Mesenteric fat pad (tissue), 1 donor: Measurements from ENCODE around the gene PCDHGB5. TPM values are rescaled to one million over a fixed set of nuclear protein-coding genes. Genes with fewer than 3 reads are reported as not detected.
"Not testable (repeated sequence)": the region's sequence is repeated elsewhere in the genome, so short reads cannot be mapped to it uniquely, and the experiment has no call there.

Source experiments
- DNase-seq: peaks from one replicate; pipeline ENCODE4 v3.0.0-alpha.2; 2020; ENCODE audit warnings: low spot score
- total RNA-seq: library from RNA; stranded (reverse); fragmentation: NEBNext Ultra II Directional; extraction: Animal tissue kit (Norgen Biotek cat#: 25700); gene quantifications from one replicate; pipeline ENCODE4 v1.2.1, GENCODE V29; 2021
- donor health status: DM: yes; HTN: yes; CAD: no.

The PCDHGB5 gene
- total RNA-seq, 1 donor from 2014 or later: 5.9 TPM

GRCh38 chr5:141375444-141376155 lies 22.1 kb upstream of the PCDHGB5 start:
- DNase-seq: peak; percentile 72

DNA sequence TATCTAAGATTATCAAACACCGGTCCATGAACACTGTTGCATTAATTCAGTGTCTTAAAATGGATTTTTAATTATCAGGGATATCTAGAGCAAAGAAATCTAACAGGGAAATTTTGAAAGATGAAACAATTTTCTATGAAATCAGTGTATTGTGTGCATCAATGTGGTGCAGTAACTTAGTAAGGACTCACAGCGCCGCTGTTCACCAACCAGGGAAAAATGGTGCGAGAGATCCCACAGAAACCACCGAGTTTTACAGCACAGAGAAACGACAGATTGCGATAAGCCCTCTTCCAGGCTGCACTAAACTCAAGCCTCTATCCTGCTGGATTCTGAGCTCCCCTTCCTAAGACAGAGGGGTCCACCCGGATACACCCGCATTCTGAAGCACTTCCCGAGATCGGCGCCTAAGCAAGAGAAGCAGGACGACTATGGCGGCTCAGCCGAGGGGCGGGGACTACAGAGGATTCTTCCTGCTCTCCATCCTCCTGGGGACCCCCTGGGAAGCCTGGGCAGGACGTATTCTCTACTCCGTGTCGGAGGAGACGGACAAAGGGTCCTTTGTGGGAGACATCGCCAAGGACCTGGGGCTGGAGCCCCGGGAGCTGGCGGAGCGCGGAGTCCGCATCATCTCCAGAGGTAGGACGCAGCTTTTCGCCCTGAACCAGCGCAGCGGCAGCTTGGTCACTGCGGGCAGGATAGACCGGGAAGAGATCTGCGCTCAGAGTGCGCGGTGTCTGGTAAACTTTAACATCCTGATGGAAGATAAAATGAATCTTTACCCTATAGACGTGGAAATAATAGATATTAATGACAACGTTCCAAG lies 15.1 kb upstream of the PCDHGB5 start, which contains the start of gene PCDHGA7:
Gene PCDHGA7, plus strand, starts transcription at position 274 of the 826 bp plus-strand sequence. Its CDS starts 158 bp downstream, at position 432.
- no peak for DNase-seq

DNA sequence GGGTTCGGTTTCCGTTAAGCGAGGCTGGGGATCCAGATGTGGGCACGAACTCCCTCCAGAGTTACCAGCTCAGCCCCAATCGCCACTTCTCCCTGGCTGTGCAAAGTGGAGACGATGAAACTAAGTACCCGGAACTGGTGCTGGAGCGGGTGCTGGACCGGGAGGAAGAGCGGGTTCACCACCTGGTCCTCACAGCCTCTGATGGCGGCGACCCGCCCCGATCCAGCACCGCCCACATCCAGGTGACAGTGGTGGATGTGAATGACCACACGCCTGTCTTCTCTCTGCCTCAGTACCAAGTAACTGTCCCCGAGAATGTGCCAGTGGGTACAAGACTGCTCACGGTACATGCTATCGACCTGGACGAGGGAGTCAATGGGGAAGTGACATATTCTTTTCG lies 14.4 kb upstream of the PCDHGB5 start:
- no peak for DNase-seq

- no peak for DNase-seq
These were observed 13.1 kb upstream of the PCDHGB5 start for GRCh38 chr5:141384471-141385267.

GRCh38 chr5:141387557-141388311 lies 10.0 kb upstream of the PCDHGB5 start, which contains the start of gene PCDHGB4:
Gene PCDHGB4, plus strand, starts transcription at chr5:141387698. Its CDS starts 187 bp downstream, at chr5:141387885.
- DNase-seq: not testable (repeated sequence)

GRCh38 chr5:141388661-141389060 lies 9.1 kb upstream of the PCDHGB5 start:
- no peak for DNase-seq

DNA sequence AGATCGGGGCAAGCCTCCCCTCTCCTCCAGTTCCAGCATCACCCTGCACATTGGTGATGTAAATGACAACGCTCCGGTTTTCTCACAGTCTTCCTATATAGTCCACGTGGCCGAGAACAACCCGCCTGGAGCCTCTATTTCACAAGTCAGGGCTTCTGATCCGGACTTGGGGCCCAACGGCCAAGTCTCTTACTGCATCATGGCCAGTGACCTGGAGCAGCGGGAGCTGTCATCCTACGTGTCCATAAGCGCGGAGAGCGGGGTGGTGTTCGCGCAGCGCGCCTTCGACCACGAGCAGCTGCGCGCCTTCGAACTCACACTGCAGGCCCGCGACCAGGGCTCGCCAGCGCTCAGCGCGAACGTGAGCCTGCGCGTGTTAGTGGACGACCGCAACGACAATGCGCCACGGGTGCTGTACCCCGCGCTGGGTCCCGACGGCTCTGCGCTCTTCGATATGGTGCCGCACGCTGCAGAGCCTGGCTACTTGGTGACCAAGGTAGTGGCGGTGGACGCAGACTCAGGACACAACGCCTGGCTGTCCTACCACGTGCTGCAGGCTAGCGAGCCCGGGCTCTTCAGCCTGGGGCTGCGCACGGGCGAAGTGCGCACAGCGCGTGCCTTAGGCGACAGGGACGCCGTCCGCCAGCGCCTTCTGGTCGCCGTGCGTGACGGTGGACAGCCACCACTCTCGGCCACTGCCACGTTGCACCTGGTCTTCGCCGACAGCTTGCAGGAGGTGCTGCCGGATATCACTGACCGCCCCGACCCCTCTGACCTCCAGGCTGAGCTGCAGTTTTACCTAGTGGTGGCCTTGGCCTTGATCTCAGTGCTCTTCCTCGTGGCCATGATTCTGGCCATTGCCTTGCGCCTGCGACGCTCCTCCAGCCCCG lies 8.3 kb upstream of the PCDHGB5 start:
- DNase-seq: no peak

GRCh38 chr5:141392429-141393198 lies 5.1 kb upstream of the PCDHGB5 start, which contains the start of gene PCDHGA8:
Gene PCDHGA8, plus strand, starts transcription at chr5:141392633. Its CDS starts 181 bp downstream, at chr5:141392814.
- no peak for DNase-seq

DNA sequence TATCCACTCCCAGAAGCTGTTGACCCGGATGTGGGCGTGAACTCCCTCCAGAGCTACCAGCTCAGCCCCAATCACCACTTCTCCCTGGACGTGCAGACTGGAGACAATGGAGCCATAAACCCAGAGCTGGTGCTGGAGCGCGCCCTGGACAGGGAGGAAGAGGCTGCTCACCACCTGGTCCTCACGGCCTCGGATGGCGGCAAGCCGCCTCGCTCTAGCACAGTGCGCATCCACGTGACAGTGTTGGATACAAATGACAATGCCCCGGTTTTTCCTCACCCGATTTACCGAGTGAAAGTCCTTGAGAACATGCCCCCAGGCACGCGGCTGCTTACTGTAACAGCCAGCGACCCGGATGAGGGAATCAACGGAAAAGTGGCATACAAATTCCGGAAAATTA lies 4.5 kb upstream of the PCDHGB5 start:
- DNase-seq: no peak

GRCh38 chr5:141394401-141395187 lies 3.2 kb upstream of the PCDHGB5 start:
- DNase-seq: not testable (repeated sequence)

DNA sequence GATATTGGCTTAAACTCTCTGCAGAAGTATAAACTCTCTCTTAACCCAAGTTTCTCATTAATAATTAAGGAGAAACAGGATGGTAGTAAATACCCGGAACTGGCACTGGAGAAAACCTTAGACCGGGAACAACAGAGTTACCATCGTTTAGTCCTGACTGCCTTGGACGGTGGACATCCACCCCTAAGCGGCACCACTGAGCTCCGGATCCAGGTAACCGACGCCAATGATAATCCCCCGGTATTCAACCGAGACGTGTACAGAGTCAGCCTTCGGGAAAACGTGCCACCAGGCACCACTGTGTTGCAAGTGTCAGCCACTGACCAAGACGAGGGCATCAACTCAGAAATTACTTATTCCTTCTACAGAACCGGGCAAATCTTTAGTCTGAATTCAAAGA lies 861 bp downstream of the PCDHGB5 start:
- no peak for DNase-seq

DNA sequence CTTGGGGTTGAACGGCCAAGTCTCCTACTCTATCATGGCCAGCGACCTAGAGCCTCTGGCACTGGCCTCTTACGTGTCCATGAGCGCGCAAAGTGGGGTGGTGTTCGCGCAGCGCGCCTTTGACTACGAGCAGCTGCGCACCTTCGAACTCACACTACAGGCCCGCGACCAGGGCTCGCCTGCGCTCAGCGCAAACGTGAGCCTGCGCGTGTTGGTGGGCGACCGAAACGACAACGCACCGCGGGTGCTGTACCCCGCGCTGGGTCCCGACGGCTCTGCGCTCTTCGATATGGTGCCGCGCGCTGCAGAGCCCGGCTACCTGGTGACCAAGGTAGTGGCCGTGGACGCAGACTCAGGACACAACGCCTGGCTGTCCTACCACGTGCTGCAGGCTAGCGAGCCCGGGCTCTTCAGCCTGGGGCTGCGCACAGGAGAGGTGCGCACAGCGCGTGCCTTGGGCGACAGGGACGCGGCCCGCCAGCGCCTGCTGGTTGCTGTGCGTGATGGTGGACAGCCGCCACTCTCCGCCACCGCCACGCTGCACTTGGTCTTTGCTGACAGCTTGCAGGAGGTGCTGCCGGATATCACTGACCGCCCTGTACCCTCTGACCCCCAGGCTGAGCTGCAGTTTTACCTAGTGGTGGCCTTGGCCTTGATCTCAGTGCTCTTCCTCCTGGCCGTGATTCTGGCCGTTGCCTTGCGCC lies 2.0 kb downstream of the PCDHGB5 start:
- no peak for DNase-seq

GRCh38 chr5:141402553-141403243 lies 5.0 kb downstream of the PCDHGB5 start, which contains the start of gene PCDHGA9:
Gene PCDHGA9, plus strand, starts transcription at chr5:141402778. Its CDS starts 175 bp downstream, at chr5:141402953.
- DNase-seq: no peak

DNA sequence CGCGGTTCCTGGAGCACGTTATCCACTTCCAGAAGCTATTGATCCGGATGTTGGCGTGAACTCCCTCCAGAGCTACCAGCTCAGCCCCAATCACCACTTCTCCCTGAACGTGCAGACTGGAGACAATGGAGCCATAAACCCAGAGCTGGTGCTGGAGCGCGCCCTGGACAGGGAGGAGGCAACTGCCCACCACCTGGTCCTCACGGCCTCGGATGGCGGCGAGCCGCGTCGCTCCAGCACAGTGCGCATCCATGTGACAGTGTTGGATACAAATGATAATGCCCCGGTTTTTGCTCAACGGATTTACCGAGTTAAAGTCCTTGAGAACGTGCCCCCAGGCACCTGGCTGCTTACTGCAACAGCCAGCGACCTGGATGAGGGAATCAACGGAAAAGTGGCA lies 5.6 kb downstream of the PCDHGB5 start:
- DNase-seq: no peak

GRCh38 chr5:141407790-141408505 lies 10.2 kb downstream of the PCDHGB5 start, which contains the start of gene PCDHGB6:
Gene PCDHGB6, plus strand, starts transcription at chr5:141408021. Its CDS starts 182 bp downstream, at chr5:141408203.
- DNase-seq: peak; percentile 79
